Measurements from ENCODE around the gene PPARA.
"Not testable (repeated sequence)": the region's sequence is repeated elsewhere in the genome, so short reads cannot be mapped to it uniquely, and the experiment has no call there.

Gene PPARA

GRCh38 chr22:46262449-46263215 is 112.3 kb downstream of the PPARA start:
- no peak overlapping the region for H3K4me3 ChIP-seq (ENCODE audit: low read depth, low read length, poor library complexity, severe bottlenecking)

GRCh38 chr22:46263216-46263590 is 112.9 kb downstream of the PPARA start, which contains the start of gene PKDREJ:
PKDREJ (minus strand) TSS chr22:46263343; CDS start chr22:46263322, 21 bp downstream.
- no peak within 1 kb of the TSS for H3K4me2 ChIP-seq (ENCODE audit: low read length)
- no peaks in the 10 kb centered on the region for H3K9me2 ChIP-seq (ENCODE audit: low read depth, low read length)
- no peak within 1 kb of the TSS for H3K4me3 ChIP-seq (ENCODE audit: low read depth, low read length, poor library complexity, severe bottlenecking)
- no peak for TF ChIP-seq CTCF (IDR thresholded peaks at IDR 0.05; ENCODE audit: low read length)
- no peak for TF ChIP-seq EZH2 (IDR thresholded peaks at IDR 0.05; ENCODE audit: borderline replicate concordance, low read length)
- H3K9me3 ChIP-seq (ENCODE audit: low read length), result peaks cover 7% of the 10 kb centered on the region; the same call in 1 of the 2 replicates
- no peak within 1 kb of the TSS for H2AFZ ChIP-seq (ENCODE audit: low read length)
- no peaks in the 10 kb centered on the region for H3F3A ChIP-seq (ENCODE audit: insufficient read depth, low read length)
- no peaks in the 10 kb centered on the region; the same call in 1 of the 2 replicates for H3K27me3 ChIP-seq (ENCODE audit: insufficient read depth, low read length)
- H3K27ac ChIP-seq (ENCODE audit: low read depth, low read length, poor library complexity, severe bottlenecking), result no peak within 1 kb of the TSS
- H3K4me1 ChIP-seq (ENCODE audit: insufficient read depth, low read length, severe bottlenecking), result peaks cover 4% of the 10 kb centered on the region
- H3K79me2 ChIP-seq (ENCODE audit: insufficient read depth, low read length), result no peaks in the 10 kb centered on the region
- H4K20me1 ChIP-seq (ENCODE audit: insufficient read depth, low read length), result no peaks in the 10 kb centered on the region
- H3K36me3 ChIP-seq (ENCODE audit: insufficient read depth, low read length), result no peaks in the 10 kb centered on the region; the same call in 1 of the 2 replicates
- no peak within 1 kb of the TSS for H3K9ac ChIP-seq (ENCODE audit: low read length)

More at GRCh38 chr22:46262449-46263215, 112.3 kb downstream of the PPARA start:
- H3F3A ChIP-seq (ENCODE audit: insufficient read depth, low read length), result no peaks in the 10 kb centered on the region
- H3K4me1 ChIP-seq (ENCODE audit: insufficient read depth, low read length, severe bottlenecking), result no peaks in the 10 kb centered on the region
- H3K27me3 ChIP-seq (ENCODE audit: insufficient read depth, low read length), result peaks cover under 1% of the 10 kb centered on the region; the same call in 1 of the 2 replicates
- no peaks in the 10 kb centered on the region; the same call in 1 of the 2 replicates for H3K36me3 ChIP-seq (ENCODE audit: insufficient read depth, low read length)
- no peak overlapping the region for H3K9ac ChIP-seq (ENCODE audit: low read length)
- H3K79me2 ChIP-seq (ENCODE audit: insufficient read depth, low read length), result no peaks in the 10 kb centered on the region
- H2AFZ ChIP-seq (ENCODE audit: low read length), result no peak overlapping the region
- H4K20me1 ChIP-seq (ENCODE audit: insufficient read depth, low read length), result no peaks in the 10 kb centered on the region
- H3K9me3 ChIP-seq (ENCODE audit: low read length), result peaks cover 7% of the 10 kb centered on the region; the same call in 1 of the 2 replicates
- no peak overlapping the region for H3K4me2 ChIP-seq (ENCODE audit: low read length)
- TF ChIP-seq EZH2 (IDR thresholded peaks at IDR 0.05; ENCODE audit: borderline replicate concordance, low read length), result no peak
- TF ChIP-seq CTCF (IDR thresholded peaks at IDR 0.05; ENCODE audit: low read length), result no peak
- H3K27ac ChIP-seq (ENCODE audit: low read depth, low read length, poor library complexity, severe bottlenecking), result no peak overlapping the region
- no peaks in the 10 kb centered on the region for H3K9me2 ChIP-seq (ENCODE audit: low read depth, low read length)

- not testable (repeated sequence) for H3K9ac ChIP-seq (ENCODE audit: low read length); H4K20me1 ChIP-seq (ENCODE audit: insufficient read depth, low read length); H2AFZ ChIP-seq (ENCODE audit: low read length); H3F3A ChIP-seq (ENCODE audit: insufficient read depth, low read length); H3K4me1 ChIP-seq (ENCODE audit: insufficient read depth, low read length, severe bottlenecking); H3K4me3 ChIP-seq (ENCODE audit: low read depth, low read length, poor library complexity, severe bottlenecking); H3K9me3 ChIP-seq (ENCODE audit: low read length); H3K4me2 ChIP-seq (ENCODE audit: low read length); H3K9me2 ChIP-seq (ENCODE audit: low read depth, low read length); H3K79me2 ChIP-seq (ENCODE audit: insufficient read depth, low read length); H3K36me3 ChIP-seq (ENCODE audit: insufficient read depth, low read length); H3K27me3 ChIP-seq (ENCODE audit: insufficient read depth, low read length); H3K27ac ChIP-seq (ENCODE audit: low read depth, low read length, poor library complexity, severe bottlenecking)
Observed at GRCh38 chr22:46264520-46264919, 114.2 kb downstream of the PPARA start.

- not testable (repeated sequence) for H3K27me3 ChIP-seq (ENCODE audit: insufficient read depth, low read length); H3K9me3 ChIP-seq (ENCODE audit: low read length); H3F3A ChIP-seq (ENCODE audit: insufficient read depth, low read length); H3K27ac ChIP-seq (ENCODE audit: low read depth, low read length, poor library complexity, severe bottlenecking); H3K9me2 ChIP-seq (ENCODE audit: low read depth, low read length); H3K4me2 ChIP-seq (ENCODE audit: low read length); H2AFZ ChIP-seq (ENCODE audit: low read length); H4K20me1 ChIP-seq (ENCODE audit: insufficient read depth, low read length); H3K9ac ChIP-seq (ENCODE audit: low read length); H3K79me2 ChIP-seq (ENCODE audit: insufficient read depth, low read length); H3K4me3 ChIP-seq (ENCODE audit: low read depth, low read length, poor library complexity, severe bottlenecking); H3K4me1 ChIP-seq (ENCODE audit: insufficient read depth, low read length, severe bottlenecking); H3K36me3 ChIP-seq (ENCODE audit: insufficient read depth, low read length)
Observed at GRCh38 chr22:46265627-46266026, 115.3 kb downstream of the PPARA start.

All from OCI-LY1 (cell line).